NCI-H2029 (cell line): ENCODE data around the gene ASGR1.
"Not testable (repeated sequence)": the region's sequence is repeated elsewhere in the genome, so short reads cannot be mapped to it uniquely, and the experiment has no call there.

ENCODE experiments used
- DNase-seq: peaks from one replicate; lab custom pipeline; 2025; lab: John Stamatoyannopoulos, UW

ASGR1 gene

GRCh38 chr17:7158424-7158823 lies 20.7 kb downstream of the ASGR1 start:
- DNase-seq, result not testable (repeated sequence)

GRCh38 chr17:7156342-7156940 lies 22.7 kb downstream of the ASGR1 start:
- no peak for DNase-seq

- no peak for DNase-seq
These were observed 31.4 kb downstream of the ASGR1 start for GRCh38 chr17:7147772-7148171.

GRCh38 chr17:7146115-7146514 lies 33.1 kb downstream of the ASGR1 start:
- DNase-seq, result no peak

GRCh38 chr17:7144213-7144612 lies 35.0 kb downstream of the ASGR1 start:
- no peak for DNase-seq

GRCh38 chr17:7141824-7142223 lies 37.3 kb downstream of the ASGR1 start:
- no peak for DNase-seq

- no peak for DNase-seq
These were observed 39.8 kb downstream of the ASGR1 start for GRCh38 chr17:7139400-7139799.

GRCh38 chr17:7138800-7139381 lies 40.3 kb downstream of the ASGR1 start:
- DNase-seq, result no peak

- no peak for DNase-seq
These were observed 41.8 kb downstream of the ASGR1 start for GRCh38 chr17:7137171-7137943.

GRCh38 chr17:7136266-7136877 lies 42.8 kb downstream of the ASGR1 start:
- DNase-seq, result peak; percentile 40

- DNase-seq, result no peak
These were observed 45.3 kb downstream of the ASGR1 start for GRCh38 chr17:7133916-7134315.

- no peak for DNase-seq
These were observed 45.7 kb downstream of the ASGR1 start for GRCh38 chr17:7133424-7133823.

- no peak for DNase-seq
These were observed 46.6 kb downstream of the ASGR1 start for GRCh38 chr17:7132511-7133094.

GRCh38 chr17:7131423-7131791 lies 47.8 kb downstream of the ASGR1 start:
- no peak for DNase-seq

GRCh38 chr17:7130621-7131422 lies 48.3 kb downstream of the ASGR1 start:
- DNase-seq, result no peak

- no peak for DNase-seq
These were observed 49.9 kb downstream of the ASGR1 start for GRCh38 chr17:7129311-7129710.

GRCh38 chr17:7128160-7128559 lies 51.0 kb downstream of the ASGR1 start:
- DNase-seq, result no peak

GRCh38 chr17:7127501-7127900 lies 51.7 kb downstream of the ASGR1 start:
- DNase-seq, result not testable (repeated sequence)

GRCh38 chr17:7126386-7126785 lies 52.8 kb downstream of the ASGR1 start:
- DNase-seq, result not testable (repeated sequence)

- no peak for DNase-seq
These were observed 54.2 kb downstream of the ASGR1 start for GRCh38 chr17:7124923-7125322.

- DNase-seq, result no peak
These were observed 55.3 kb downstream of the ASGR1 start for GRCh38 chr17:7123844-7124243.
